ENCODE measurements around the gene MAN1B1. TPM values are rescaled to one million over a fixed set of nuclear protein-coding genes. Genes with fewer than 3 reads are reported as not detected.

The MAN1B1 gene
- polyA plus RNA-seq, 2 of the 4 experiments (the other 2 are of a cell fraction): 31.7 to 48.6 TPM

DNA sequence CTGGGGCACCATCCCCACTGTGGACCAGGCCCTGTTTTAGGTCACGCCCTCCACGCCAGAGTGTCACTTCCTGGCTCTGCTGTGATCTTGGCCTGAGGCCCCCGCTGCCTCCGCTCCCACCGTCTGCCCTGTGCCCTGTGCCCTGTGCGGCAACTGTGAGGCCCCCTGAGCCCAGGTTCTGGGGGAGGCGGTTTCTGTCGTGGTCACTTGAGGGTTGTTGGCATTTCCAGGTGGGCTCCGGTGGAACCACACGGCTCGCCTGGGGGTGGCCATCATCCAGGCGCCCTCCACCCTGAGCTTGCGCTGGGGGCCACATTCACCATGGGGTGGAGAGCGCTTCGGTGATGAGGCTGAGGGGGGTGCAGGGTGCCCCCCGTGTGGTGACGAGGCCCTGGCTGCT lies 21.2 kb downstream of the MAN1B1 start:
- ATAC-seq (no peak), DNase-seq (ENCODE audit: low read depth in 1 of 2, low spot score in 1 of 2) (no peak), FAIRE-seq (no peak)
- TF ChIP-seq, protein P1, sequence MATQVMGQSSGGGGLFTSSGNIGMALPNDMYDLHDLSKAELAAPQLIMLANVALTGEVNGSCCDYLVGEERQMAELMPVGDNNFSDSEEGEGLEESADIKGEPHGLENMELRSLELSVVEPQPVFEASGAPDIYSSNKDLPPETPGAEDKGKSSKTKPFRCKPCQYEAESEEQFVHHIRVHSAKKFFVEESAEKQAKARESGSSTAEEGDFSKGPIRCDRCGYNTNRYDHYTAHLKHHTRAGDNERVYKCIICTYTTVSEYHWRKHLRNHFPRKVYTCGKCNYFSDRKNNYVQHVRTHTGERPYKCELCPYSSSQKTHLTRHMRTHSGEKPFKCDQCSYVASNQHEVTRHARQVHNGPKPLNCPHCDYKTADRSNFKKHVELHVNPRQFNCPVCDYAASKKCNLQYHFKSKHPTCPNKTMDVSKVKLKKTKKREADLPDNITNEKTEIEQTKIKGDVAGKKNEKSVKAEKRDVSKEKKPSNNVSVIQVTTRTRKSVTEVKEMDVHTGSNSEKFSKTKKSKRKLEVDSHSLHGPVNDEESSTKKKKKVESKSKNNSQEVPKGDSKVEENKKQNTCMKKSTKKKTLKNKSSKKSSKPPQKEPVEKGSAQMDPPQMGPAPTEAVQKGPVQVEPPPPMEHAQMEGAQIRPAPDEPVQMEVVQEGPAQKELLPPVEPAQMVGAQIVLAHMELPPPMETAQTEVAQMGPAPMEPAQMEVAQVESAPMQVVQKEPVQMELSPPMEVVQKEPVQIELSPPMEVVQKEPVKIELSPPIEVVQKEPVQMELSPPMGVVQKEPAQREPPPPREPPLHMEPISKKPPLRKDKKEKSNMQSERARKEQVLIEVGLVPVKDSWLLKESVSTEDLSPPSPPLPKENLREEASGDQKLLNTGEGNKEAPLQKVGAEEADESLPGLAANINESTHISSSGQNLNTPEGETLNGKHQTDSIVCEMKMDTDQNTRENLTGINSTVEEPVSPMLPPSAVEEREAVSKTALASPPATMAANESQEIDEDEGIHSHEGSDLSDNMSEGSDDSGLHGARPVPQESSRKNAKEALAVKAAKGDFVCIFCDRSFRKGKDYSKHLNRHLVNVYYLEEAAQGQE (IDR thresholded peaks at IDR 0.05): no peak
- no peak for TF ChIP-seq EP300 (IDR thresholded peaks at IDR 0.05)
- TF ChIP-seq ESRRA (IDR thresholded peaks at IDR 0.05; ENCODE audit: borderline replicate concordance, low read length): no peak
- TF ChIP-seq HOXB13 (CRISPR knock-in tag; IDR thresholded peaks at IDR 0.05; ENCODE audit: low read depth): no peak
- TF ChIP-seq CHD2 (IDR thresholded peaks at IDR 0.05; ENCODE audit: low read length, partially characterized antibody): no peak
- TF ChIP-seq, protein P2, sequence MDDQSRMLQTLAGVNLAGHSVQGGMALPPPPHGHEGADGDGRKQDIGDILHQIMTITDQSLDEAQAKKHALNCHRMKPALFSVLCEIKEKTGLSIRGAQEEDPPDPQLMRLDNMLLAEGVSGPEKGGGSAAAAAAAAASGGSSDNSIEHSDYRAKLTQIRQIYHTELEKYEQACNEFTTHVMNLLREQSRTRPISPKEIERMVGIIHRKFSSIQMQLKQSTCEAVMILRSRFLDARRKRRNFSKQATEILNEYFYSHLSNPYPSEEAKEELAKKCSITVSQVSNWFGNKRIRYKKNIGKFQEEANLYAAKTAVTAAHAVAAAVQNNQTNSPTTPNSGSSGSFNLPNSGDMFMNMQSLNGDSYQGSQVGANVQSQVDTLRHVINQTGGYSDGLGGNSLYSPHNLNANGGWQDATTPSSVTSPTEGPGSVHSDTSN (IDR thresholded peaks at IDR 0.05): no peak
- no peak for TF ChIP-seq NPAS2 (CRISPR knock-in tag; IDR thresholded peaks at IDR 0.05; ENCODE audit: borderline replicate concordance)
- no peak for TF ChIP-seq FOSB (CRISPR knock-in tag; IDR thresholded peaks at IDR 0.05)
- TF ChIP-seq, protein P3, sequence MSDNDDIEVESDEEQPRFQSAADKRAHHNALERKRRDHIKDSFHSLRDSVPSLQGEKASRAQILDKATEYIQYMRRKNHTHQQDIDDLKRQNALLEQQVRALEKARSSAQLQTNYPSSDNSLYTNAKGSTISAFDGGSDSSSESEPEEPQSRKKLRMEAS (IDR thresholded peaks at IDR 0.05): no peak
- no peak for TF ChIP-seq RARB (CRISPR knock-in tag; IDR thresholded peaks at IDR 0.05)
- no peak for TF ChIP-seq FOSL2 (IDR thresholded peaks at IDR 0.05)
- no peak for TF ChIP-seq FOSL2 (CRISPR knock-in tag; IDR thresholded peaks at IDR 0.05)
- TF ChIP-seq POLR2AphosphoS2 (conservative IDR thresholded peaks at IDR 0.05; ENCODE audit: low read length): no peak
- TF ChIP-seq ZC3H11A (IDR thresholded peaks at IDR 0.05): no peak
- TF ChIP-seq CBX8 (IDR thresholded peaks at IDR 0.05): no peak
- no peak for TF ChIP-seq HOXA7 (CRISPR knock-in tag; IDR thresholded peaks at IDR 0.05)
- no peak for TF ChIP-seq CHD4 (IDR thresholded peaks at IDR 0.05; ENCODE audit: borderline replicate concordance)
- no peak for TF ChIP-seq FOXS1 (CRISPR knock-in tag; IDR thresholded peaks at IDR 0.05)
- H3K4me2 ChIP-seq: no peak overlapping the region
- H3K4me3 ChIP-seq: no peak overlapping the region
- CTCF ChIA-PET: interaction anchor here (0.9 to 5.9 kb wide), 9 partner anchors 12 to 129 kb away, joined by 3 to 39 read pairs (median 9); partner anchors contain the start of genes MAN1B1, NPDC1 and RNF224
- 97% methylated on average over 13 of the region's 17 CpGs for WGBS (ENCODE audit: missing lambda C conversion rate)
- peaks cover 1% of the 10 kb centered on the region; the same call in 1 of the 3 replicates for H3K9me3 ChIP-seq
- no peaks in the 10 kb centered on the region for H3K4me1 ChIP-seq
- no peak overlapping the region for H3K27ac ChIP-seq
- POLR2A ChIA-PET: interaction anchor here (1.5 kb wide), 1 partner anchor 21 kb away, joined by 4 read pairs; the partner anchor contains the start of gene MAN1B1

DNA sequence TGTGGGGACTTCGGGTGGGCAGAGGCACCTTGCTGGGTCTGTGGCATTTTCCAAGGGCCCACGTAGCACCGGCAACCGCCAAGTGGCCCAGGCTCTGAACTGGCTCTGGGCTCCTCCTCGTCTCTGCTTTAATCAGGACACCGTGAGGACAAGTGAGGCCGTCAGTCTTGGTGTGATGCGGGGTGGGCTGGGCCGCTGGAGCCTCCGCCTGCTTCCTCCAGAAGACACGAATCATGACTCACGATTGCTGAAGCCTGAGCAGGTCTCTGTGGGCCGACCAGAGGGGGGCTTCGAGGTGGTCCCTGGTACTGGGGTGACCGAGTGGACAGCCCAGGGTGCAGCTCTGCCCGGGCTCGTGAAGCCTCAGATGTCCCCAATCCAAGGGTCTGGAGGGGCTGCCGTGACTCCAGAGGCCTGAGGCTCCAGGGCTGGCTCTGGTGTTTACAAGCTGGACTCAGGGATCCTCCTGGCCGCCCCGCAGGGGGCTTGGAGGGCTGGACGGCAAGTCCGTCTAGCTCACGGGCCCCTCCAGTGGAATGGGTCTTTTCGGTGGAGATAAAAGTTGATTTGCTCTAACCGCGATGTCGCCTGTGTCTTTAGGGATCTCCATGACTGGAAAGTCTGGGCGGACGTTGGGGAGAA lies 21.9 kb downstream of the MAN1B1 start:
- WGBS (ENCODE audit: missing lambda C conversion rate): 92% methylated on average over 17 of the region's 29 CpGs
- H3K4me1 ChIP-seq: no peaks in the 10 kb centered on the region
- H3K9me3 ChIP-seq: no peaks in the 10 kb centered on the region
- H3K27ac ChIP-seq: no peak overlapping the region
- ChIA-PET POLR2A (no interaction called here), CTCF (interaction anchor here (0.6 to 5.9 kb wide), 12 partner anchors 10 to 217 kb away, joined by 3 to 39 read pairs (median 5); partner anchors contain the start of genes MAN1B1 and RNF224)
- no peak overlapping the region for H3K4me2 ChIP-seq
- no peak for TF ChIP-seq ZSCAN20 (CRISPR knock-in tag; IDR thresholded peaks at IDR 0.05)
- TF ChIP-seq, protein P4, sequence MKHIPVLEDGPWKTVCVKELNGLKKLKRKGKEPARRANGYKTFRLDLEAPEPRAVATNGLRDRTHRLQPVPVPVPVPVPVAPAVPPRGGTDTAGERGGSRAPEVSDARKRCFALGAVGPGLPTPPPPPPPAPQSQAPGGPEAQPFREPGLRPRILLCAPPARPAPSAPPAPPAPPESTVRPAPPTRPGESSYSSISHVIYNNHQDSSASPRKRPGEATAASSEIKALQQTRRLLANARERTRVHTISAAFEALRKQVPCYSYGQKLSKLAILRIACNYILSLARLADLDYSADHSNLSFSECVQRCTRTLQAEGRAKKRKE (CRISPR knock-in tag; IDR thresholded peaks at IDR 0.05; ENCODE audit: low read depth): no peak
- no peak for TF ChIP-seq ZNF302 (CRISPR knock-in tag; IDR thresholded peaks at IDR 0.05)
- TF ChIP-seq, protein P1 (IDR thresholded peaks at IDR 0.05): no peak
- TF ChIP-seq RNF2 (IDR thresholded peaks at IDR 0.05; ENCODE audit: borderline replicate concordance, low read depth): no peak
- TF ChIP-seq, protein P3 (IDR thresholded peaks at IDR 0.05): no peak
- TF ChIP-seq ESRRA (IDR thresholded peaks at IDR 0.05; ENCODE audit: borderline replicate concordance, low read length): no peak
- TF ChIP-seq POLR2AphosphoS2 (conservative IDR thresholded peaks at IDR 0.05; ENCODE audit: low read length): no peak
- TF ChIP-seq ZFP36 (IDR thresholded peaks at IDR 0.05; ENCODE audit: borderline replicate concordance, partially characterized antibody): no peak
- no peak for TF ChIP-seq EHF (CRISPR knock-in tag; IDR thresholded peaks at IDR 0.05)
- TF ChIP-seq FOSL2 (IDR thresholded peaks at IDR 0.05): no peak
- no peak for TF ChIP-seq FOSL2 (CRISPR knock-in tag; IDR thresholded peaks at IDR 0.05)
- TF ChIP-seq JUNB (IDR thresholded peaks at IDR 0.05): no peak
- no peak for TF ChIP-seq CHD4 (IDR thresholded peaks at IDR 0.05; ENCODE audit: borderline replicate concordance)
- TF ChIP-seq KDM1A (IDR thresholded peaks at IDR 0.05; ENCODE audit: low read depth): no peak
- no peak overlapping the region for H3K4me3 ChIP-seq
- FAIRE-seq (no peak), DNase-seq (ENCODE audit: low read depth in 1 of 2, low spot score in 1 of 2) (no peak), ATAC-seq (no peak)
